GM12878 (cell line): ENCODE data around the gene LGALSL.

Experiments used
- BHLHE40 ChIP-seq, 2 experiments: fragments of 450-650 bp in 1 of 2; IDR thresholded peaks; 2 replicates each; pipeline ENCODE4 v1.6.1; 2011 to 2017; ENCODE audit warnings: low read depth in 2 of 2, borderline replicate concordance in 1 of 2, improper control_type of control experiment in 1 of 2, low read length in 1 of 2, mild to moderate bottlenecking in 1 of 2
- CHD2 ChIP-seq: IDR thresholded peaks from 2 replicates; pipeline ENCODE4 v1.6.1; 2011; ENCODE audit warnings: low read depth, low read length, improper control_type of control experiment, borderline replicate concordance
- DPF2 ChIP-seq: fragments of 450-650 bp; IDR thresholded peaks from 2 replicates; pipeline ENCODE4 v1.6.1; 2017; ENCODE audit warnings: mild to moderate bottlenecking
- EZH2 ChIP-seq: IDR thresholded peaks from 2 replicates; pipeline ENCODE4 v1.6.1; 2012; ENCODE audit warnings: low read depth, mild to moderate bottlenecking, control low read depth, inconsistent platforms, low read length, borderline replicate concordance; ENCODE audit not compliant: control insufficient read depth
- NFIC ChIP-seq: IDR thresholded peaks from 2 replicates; pipeline ENCODE4 v1.6.1; 2012; ENCODE audit warnings: low read depth, mild to moderate bottlenecking, inconsistent platforms, low read length, moderate library complexity
- POLR2AphosphoS2 ChIP-seq: IDR thresholded peaks from 2 replicates; pipeline ENCODE4 v1.6.1; 2011; ENCODE audit warnings: low read depth, mild to moderate bottlenecking, low read length, improper control_type of control experiment, moderate library complexity
- SUPT20H ChIP-seq: IDR thresholded peaks from 2 replicates; pipeline ENCODE4 v1.6.1; 2011; ENCODE audit warnings: low read depth, mild to moderate bottlenecking, low read length, moderate library complexity, borderline replicate concordance; ENCODE audit not compliant: control insufficient read depth
- YY1 ChIP-seq: IDR thresholded peaks from 2 replicates; pipeline ENCODE4 v1.6.1; 2011; ENCODE audit warnings: low read depth, mild to moderate bottlenecking, low read length
- TF ChIP-seq, protein P1 (sequence below), 3 experiments: IDR thresholded peaks in 2 of 3; conservative IDR thresholded peaks in 1 of 3; 2 replicates each; pipeline ENCODE4 v1.5.1; 2011; ENCODE audit warnings: low read depth in 3 of 3, low read length in 3 of 3, mild to moderate bottlenecking in 3 of 3, control low read depth in 2 of 3, moderate library complexity in 2 of 3, inconsistent platforms in 1 of 3, mixed read lengths in 1 of 3; ENCODE audit not compliant: control insufficient read depth in 2 of 3, insufficient read depth in 1 of 3; ENCODE audit errors: extremely low read depth in 1 of 3
- TF ChIP-seq, protein P2 (sequence below): fragments of 150-350 bp; IDR thresholded peaks from 2 replicates; pipeline ENCODE4 v1.6.1; 2016; ENCODE audit warnings: low read depth, low read length

DNA sequence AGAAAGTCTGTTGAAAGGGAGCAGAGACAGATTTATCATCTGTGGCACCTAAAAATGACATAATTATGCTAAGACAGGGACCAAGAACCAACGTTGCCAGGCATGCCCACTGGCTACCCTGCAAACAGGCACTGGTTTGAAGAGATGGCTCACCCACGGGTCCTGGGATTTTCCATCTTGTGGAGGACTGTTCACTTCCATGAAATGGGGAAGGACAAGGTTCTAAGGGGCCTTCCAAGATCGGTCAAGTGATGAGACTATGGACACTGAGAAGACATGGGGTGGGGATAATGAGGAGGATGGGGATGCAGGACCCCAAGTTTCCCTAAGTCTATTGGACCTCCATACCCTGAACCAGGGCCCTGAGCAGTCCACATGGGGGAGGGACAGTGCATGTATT lies 18.9 kb downstream of the LGALSL start:
- TF ChIP-seq, protein P1, sequence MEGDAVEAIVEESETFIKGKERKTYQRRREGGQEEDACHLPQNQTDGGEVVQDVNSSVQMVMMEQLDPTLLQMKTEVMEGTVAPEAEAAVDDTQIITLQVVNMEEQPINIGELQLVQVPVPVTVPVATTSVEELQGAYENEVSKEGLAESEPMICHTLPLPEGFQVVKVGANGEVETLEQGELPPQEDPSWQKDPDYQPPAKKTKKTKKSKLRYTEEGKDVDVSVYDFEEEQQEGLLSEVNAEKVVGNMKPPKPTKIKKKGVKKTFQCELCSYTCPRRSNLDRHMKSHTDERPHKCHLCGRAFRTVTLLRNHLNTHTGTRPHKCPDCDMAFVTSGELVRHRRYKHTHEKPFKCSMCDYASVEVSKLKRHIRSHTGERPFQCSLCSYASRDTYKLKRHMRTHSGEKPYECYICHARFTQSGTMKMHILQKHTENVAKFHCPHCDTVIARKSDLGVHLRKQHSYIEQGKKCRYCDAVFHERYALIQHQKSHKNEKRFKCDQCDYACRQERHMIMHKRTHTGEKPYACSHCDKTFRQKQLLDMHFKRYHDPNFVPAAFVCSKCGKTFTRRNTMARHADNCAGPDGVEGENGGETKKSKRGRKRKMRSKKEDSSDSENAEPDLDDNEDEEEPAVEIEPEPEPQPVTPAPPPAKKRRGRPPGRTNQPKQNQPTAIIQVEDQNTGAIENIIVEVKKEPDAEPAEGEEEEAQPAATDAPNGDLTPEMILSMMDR (IDR thresholded peaks at IDR 0.05 in 2 of 3, conservative IDR thresholded peaks at IDR 0.05 in 1 of 3; ENCODE audit: control insufficient read depth in 2 of 3, extremely low read depth in 1 of 3, insufficient read depth in 1 of 3, low read depth in 3 of 3, low read length in 3 of 3) = no peak
- no peak for TF ChIP-seq SUPT20H
- no peak for TF ChIP-seq CHD2
- TF ChIP-seq YY1 = no peak
- TF ChIP-seq EZH2 = no peak
- no peak for TF ChIP-seq POLR2AphosphoS2
- TF ChIP-seq, protein P2, sequence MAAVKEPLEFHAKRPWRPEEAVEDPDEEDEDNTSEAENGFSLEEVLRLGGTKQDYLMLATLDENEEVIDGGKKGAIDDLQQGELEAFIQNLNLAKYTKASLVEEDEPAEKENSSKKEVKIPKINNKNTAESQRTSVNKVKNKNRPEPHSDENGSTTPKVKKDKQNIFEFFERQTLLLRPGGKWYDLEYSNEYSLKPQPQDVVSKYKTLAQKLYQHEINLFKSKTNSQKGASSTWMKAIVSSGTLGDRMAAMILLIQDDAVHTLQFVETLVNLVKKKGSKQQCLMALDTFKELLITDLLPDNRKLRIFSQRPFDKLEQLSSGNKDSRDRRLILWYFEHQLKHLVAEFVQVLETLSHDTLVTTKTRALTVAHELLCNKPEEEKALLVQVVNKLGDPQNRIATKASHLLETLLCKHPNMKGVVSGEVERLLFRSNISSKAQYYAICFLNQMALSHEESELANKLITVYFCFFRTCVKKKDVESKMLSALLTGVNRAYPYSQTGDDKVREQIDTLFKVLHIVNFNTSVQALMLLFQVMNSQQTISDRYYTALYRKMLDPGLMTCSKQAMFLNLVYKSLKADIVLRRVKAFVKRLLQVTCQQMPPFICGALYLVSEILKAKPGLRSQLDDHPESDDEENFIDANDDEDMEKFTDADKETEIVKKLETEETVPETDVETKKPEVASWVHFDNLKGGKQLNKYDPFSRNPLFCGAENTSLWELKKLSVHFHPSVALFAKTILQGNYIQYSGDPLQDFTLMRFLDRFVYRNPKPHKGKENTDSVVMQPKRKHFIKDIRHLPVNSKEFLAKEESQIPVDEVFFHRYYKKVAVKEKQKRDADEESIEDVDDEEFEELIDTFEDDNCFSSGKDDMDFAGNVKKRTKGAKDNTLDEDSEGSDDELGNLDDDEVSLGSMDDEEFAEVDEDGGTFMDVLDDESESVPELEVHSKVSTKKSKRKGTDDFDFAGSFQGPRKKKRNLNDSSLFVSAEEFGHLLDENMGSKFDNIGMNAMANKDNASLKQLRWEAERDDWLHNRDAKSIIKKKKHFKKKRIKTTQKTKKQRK = no peak
- TF ChIP-seq NFIC = no peak
- no peak for TF ChIP-seq DPF2
- no peak for TF ChIP-seq BHLHE40 (IDR thresholded peaks at IDR 0.05; ENCODE audit: borderline replicate concordance in 1 of 2, low read depth in 2 of 2, low read length in 1 of 2)
